ENCODE measurements around the gene ECEL1.

The ECEL1 gene

DNA sequence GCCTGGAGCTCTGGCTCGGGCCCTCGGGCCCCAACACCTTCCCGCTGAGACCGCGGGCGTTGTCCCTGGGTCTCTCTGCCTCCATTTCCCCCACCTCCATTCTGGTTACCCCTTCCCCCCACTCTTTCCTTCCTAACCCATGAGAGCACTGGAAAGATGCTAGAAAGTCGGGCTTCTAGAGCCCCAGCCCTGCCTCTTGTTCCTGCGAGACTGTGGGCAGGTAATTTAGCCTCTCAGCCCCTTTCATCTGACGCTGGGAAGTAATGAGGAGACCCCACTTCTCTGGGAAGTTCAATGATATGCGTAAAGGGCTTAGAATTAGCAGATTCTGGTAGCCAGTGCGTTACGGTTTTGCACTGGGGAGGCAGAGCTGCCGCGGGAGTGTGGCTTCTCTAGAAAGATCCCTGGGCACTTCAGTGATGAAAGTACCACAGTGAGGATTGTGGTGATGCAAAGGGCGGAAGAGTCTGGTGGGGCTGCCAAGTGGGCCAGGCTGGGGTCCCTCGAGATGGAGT is 16.2 kb upstream of the ECEL1 start:
- no peak for DNase-seq (ENCODE audit: low read depth, low spot score)
- Histone ChIP-seq H3K4me1 (ENCODE audit: insufficient read depth, insufficient read length) (peaks cover 19% of the 10 kb centered on the region), H3K4me3 (ENCODE audit: insufficient read length, low read depth) (peak overlapping the region; percentile 65), H3K9ac (ENCODE audit: insufficient read length, low read depth) (peak overlapping the region; percentile 57), H3K9me3 (ENCODE audit: insufficient read depth, low read length) (no peaks in the 10 kb centered on the region), H3K36me3 (ENCODE audit: insufficient read depth, insufficient read length, low read length) (no peaks in the 10 kb centered on the region), H3K27me3 (ENCODE audit: insufficient read depth, insufficient read length) (peaks cover 53% of the 10 kb centered on the region)
- TF ChIP-seq YY1 (IDR thresholded peaks at IDR 0.05; ENCODE audit: insufficient read depth, insufficient read length) (no peak), ZNF274 (IDR thresholded peaks at IDR 0.05; ENCODE audit: low read depth, low read length) (no peak), SUZ12 (IDR thresholded peaks at IDR 0.05; ENCODE audit: extremely low read depth, insufficient read depth, insufficient read length) (peak; percentile 28)

- no peak for TF ChIP-seq YY1 (IDR thresholded peaks at IDR 0.05; ENCODE audit: insufficient read depth, insufficient read length)
- TF ChIP-seq SUZ12 (IDR thresholded peaks at IDR 0.05; ENCODE audit: extremely low read depth, insufficient read depth, insufficient read length) = peak; percentile 69
- TF ChIP-seq ZNF274 (IDR thresholded peaks at IDR 0.05; ENCODE audit: low read depth, low read length) = no peak
- Histone ChIP-seq H3K9me3 (ENCODE audit: insufficient read depth, low read length) (no peaks in the 10 kb centered on the region), H3K4me3 (ENCODE audit: insufficient read length, low read depth) (peak overlapping the region; percentile 65), H3K4me1 (ENCODE audit: insufficient read depth, insufficient read length) (peaks cover 20% of the 10 kb centered on the region), H3K27me3 (ENCODE audit: insufficient read depth, insufficient read length) (peaks cover 53% of the 10 kb centered on the region), H3K9ac (ENCODE audit: insufficient read length, low read depth) (peak overlapping the region; percentile 57), H3K36me3 (ENCODE audit: insufficient read depth, insufficient read length, low read length) (no peaks in the 10 kb centered on the region)
- DNase-seq (ENCODE audit: low read depth, low spot score) = no peak
Measured at GRCh38 chr2:232502911-232503808, 15.5 kb upstream of the ECEL1 start.

GRCh38 chr2:232502511-232502910 is 14.9 kb upstream of the ECEL1 start:
- no peak for DNase-seq (ENCODE audit: low read depth, low spot score)
- H3K27me3 ChIP-seq (ENCODE audit: insufficient read depth, insufficient read length) = peaks cover 50% of the 10 kb centered on the region
- H3K9ac ChIP-seq (ENCODE audit: insufficient read length, low read depth) = peak overlapping the region; percentile 79

DNA sequence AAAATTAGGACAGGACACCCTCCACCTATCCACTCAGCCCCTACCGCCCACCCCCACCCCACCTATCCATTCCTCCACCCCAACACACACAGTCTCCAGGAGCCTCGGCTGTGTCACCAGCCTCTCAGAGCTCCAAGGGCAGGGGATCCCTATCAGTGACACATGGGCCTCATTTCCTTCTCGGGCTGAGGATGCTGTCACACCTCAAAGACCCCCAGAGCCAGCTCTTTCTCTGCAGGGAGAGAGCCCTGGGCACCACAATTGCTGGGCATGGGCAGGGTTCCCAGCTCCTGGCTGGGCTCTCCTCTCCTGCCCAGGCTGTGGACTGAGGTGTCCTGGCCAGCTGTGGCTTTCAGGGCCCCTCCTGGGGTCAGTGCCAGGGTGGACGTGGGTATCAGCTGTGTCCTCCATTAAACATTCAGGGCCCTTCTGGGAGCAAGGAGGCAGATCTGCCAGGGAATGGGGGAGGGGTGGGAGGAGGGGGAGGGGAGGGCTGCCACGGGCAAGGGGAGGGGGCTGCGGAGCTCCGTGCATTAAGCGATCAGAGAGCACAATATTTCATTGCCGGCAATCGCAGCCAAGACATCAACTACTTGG is 14.3 kb upstream of the ECEL1 start:
- TF ChIP-seq YY1 (IDR thresholded peaks at IDR 0.05; ENCODE audit: insufficient read depth, insufficient read length) = no peak
- TF ChIP-seq ZNF274 (IDR thresholded peaks at IDR 0.05; ENCODE audit: low read depth, low read length) = no peak
- TF ChIP-seq SUZ12 (IDR thresholded peaks at IDR 0.05; ENCODE audit: extremely low read depth, insufficient read depth, insufficient read length) = no peak
- H3K4me3 ChIP-seq (ENCODE audit: insufficient read length, low read depth) = no peak overlapping the region
- no peak for DNase-seq (ENCODE audit: low read depth, low spot score)
- peaks cover 20% of the 10 kb centered on the region for H3K4me1 ChIP-seq (ENCODE audit: insufficient read depth, insufficient read length)
- H3K27me3 ChIP-seq (ENCODE audit: insufficient read depth, insufficient read length) = peaks cover 44% of the 10 kb centered on the region
- no peaks in the 10 kb centered on the region for H3K36me3 ChIP-seq (ENCODE audit: insufficient read depth, insufficient read length, low read length)
- no peak overlapping the region for H3K9ac ChIP-seq (ENCODE audit: insufficient read length, low read depth)
- H3K9me3 ChIP-seq (ENCODE audit: insufficient read depth, low read length) = no peaks in the 10 kb centered on the region

More at GRCh38 chr2:232502511-232502910, 14.9 kb upstream of the ECEL1 start:
- TF ChIP-seq YY1 (IDR thresholded peaks at IDR 0.05; ENCODE audit: insufficient read depth, insufficient read length) = no peak
- no peak for TF ChIP-seq SUZ12 (IDR thresholded peaks at IDR 0.05; ENCODE audit: extremely low read depth, insufficient read depth, insufficient read length)
- TF ChIP-seq ZNF274 (IDR thresholded peaks at IDR 0.05; ENCODE audit: low read depth, low read length) = no peak
- no peaks in the 10 kb centered on the region for H3K9me3 ChIP-seq (ENCODE audit: insufficient read depth, low read length)
- no peaks in the 10 kb centered on the region for H3K36me3 ChIP-seq (ENCODE audit: insufficient read depth, insufficient read length, low read length)
- H3K4me1 ChIP-seq (ENCODE audit: insufficient read depth, insufficient read length) = peaks cover 20% of the 10 kb centered on the region
- peak overlapping the region; percentile 50 for H3K4me3 ChIP-seq (ENCODE audit: insufficient read length, low read depth)

DNA sequence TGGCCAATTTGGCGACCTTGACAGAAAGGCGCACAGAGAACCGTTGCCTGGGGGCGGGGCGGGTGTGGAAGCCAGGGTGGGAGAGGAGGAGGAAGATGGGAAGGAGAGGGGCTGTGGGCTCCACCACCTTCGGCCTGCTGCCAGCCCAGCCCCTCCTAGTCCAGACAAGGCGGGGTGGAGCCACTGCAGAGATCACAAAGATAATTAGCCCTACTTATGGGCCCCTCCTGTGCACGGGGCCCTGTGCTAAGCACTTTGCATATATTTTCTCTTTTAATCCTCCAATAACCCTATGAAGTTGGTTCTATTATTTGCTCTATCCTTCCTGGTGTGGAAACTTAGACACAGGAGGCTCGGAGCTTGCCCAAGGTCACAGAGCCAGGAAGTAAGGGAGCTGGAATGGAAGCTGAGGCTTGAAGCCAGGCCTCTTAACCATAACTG is 13.7 kb upstream of the ECEL1 start:
- DNase-seq (ENCODE audit: low read depth, low spot score) = no peak
- Histone ChIP-seq H3K4me1 (ENCODE audit: insufficient read depth, insufficient read length) (peaks cover 16% of the 10 kb centered on the region), H3K27me3 (ENCODE audit: insufficient read depth, insufficient read length) (peaks cover 40% of the 10 kb centered on the region), H3K36me3 (ENCODE audit: insufficient read depth, insufficient read length, low read length) (no peaks in the 10 kb centered on the region), H3K9ac (ENCODE audit: insufficient read length, low read depth) (no peak overlapping the region), H3K4me3 (ENCODE audit: insufficient read length, low read depth) (no peak overlapping the region), H3K9me3 (ENCODE audit: insufficient read depth, low read length) (no peaks in the 10 kb centered on the region)
- TF ChIP-seq SUZ12 (IDR thresholded peaks at IDR 0.05; ENCODE audit: extremely low read depth, insufficient read depth, insufficient read length) (no peak), YY1 (IDR thresholded peaks at IDR 0.05; ENCODE audit: insufficient read depth, insufficient read length) (no peak), ZNF274 (IDR thresholded peaks at IDR 0.05; ENCODE audit: low read depth, low read length) (no peak)

DNA sequence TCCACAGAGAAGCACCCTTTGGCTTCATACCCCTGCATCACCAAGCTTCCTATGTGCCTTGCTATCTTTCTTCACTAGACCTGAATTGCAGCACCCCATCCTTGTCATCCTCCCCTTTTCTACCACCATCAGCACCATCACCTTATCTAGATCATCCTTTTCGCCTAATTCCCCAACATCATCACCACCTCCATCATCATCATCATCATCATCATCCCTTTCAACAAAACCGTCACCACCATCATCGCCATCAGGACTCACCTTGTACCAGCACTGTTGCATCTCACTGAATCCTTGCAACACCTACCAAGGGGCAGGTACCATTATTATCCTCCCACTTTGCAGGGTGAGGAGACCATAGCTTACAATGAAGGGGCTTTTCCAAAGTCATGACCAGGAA is 10.8 kb upstream of the ECEL1 start:
- TF ChIP-seq ZNF274 (IDR thresholded peaks at IDR 0.05; ENCODE audit: low read depth, low read length) = no peak
- no peak for TF ChIP-seq YY1 (IDR thresholded peaks at IDR 0.05; ENCODE audit: insufficient read depth, insufficient read length)
- no peak for TF ChIP-seq SUZ12 (IDR thresholded peaks at IDR 0.05; ENCODE audit: extremely low read depth, insufficient read depth, insufficient read length)
- no peak for DNase-seq (ENCODE audit: low read depth, low spot score)
- H3K4me1 ChIP-seq (ENCODE audit: insufficient read depth, insufficient read length) = peaks cover 18% of the 10 kb centered on the region

GRCh38 chr2:232497348-232497747 is 9.7 kb upstream of the ECEL1 start:
- no peak for TF ChIP-seq ZNF274 (IDR thresholded peaks at IDR 0.05; ENCODE audit: low read depth, low read length)
- TF ChIP-seq YY1 (IDR thresholded peaks at IDR 0.05; ENCODE audit: insufficient read depth, insufficient read length) = no peak
- TF ChIP-seq SUZ12 (IDR thresholded peaks at IDR 0.05; ENCODE audit: extremely low read depth, insufficient read depth, insufficient read length) = no peak
- H3K4me1 ChIP-seq (ENCODE audit: insufficient read depth, insufficient read length) = peaks cover 23% of the 10 kb centered on the region
- no peak overlapping the region for H3K4me3 ChIP-seq (ENCODE audit: insufficient read length, low read depth)
- no peaks in the 10 kb centered on the region for H3K36me3 ChIP-seq (ENCODE audit: insufficient read depth, insufficient read length, low read length)
- no peak overlapping the region for H3K9ac ChIP-seq (ENCODE audit: insufficient read length, low read depth)
- H3K27me3 ChIP-seq (ENCODE audit: insufficient read depth, insufficient read length) = peaks cover 8% of the 10 kb centered on the region
- DNase-seq (ENCODE audit: low read depth, low spot score) = no peak
- no peaks in the 10 kb centered on the region for H3K9me3 ChIP-seq (ENCODE audit: insufficient read depth, low read length)

More for the DNA sequence above, 10.8 kb upstream of the ECEL1 start:
- no peaks in the 10 kb centered on the region for H3K9me3 ChIP-seq (ENCODE audit: insufficient read depth, low read length)
- no peak overlapping the region for H3K4me3 ChIP-seq (ENCODE audit: insufficient read length, low read depth)
- H3K9ac ChIP-seq (ENCODE audit: insufficient read length, low read depth) = no peak overlapping the region
- H3K36me3 ChIP-seq (ENCODE audit: insufficient read depth, insufficient read length, low read length) = no peaks in the 10 kb centered on the region
- H3K27me3 ChIP-seq (ENCODE audit: insufficient read depth, insufficient read length) = peaks cover 15% of the 10 kb centered on the region

Data from NT2/D1 (cell line).